PC-3 (cell line): ENCODE measurements around the gene C19orf25. TPM values are rescaled to one million over a fixed set of nuclear protein-coding genes. Genes with fewer than 3 reads are reported as not detected.

Source experiments
- ATAC-seq: fragments of 200-7000 bp; cut with Tn5 transposase; 2 replicates; pipeline ENCODE4 v1.9.1; 2020; ENCODE audit warnings: mild to moderate bottlenecking, moderate library complexity
- BruUV-seq: library from RNA; stranded (reverse); fragments of 400-500 nt; replicated peaks from 2 replicates; lab custom pipeline; 2021; lab: Mats Ljungman, UMichigan
- CTCF ChIA-PET: fragments of 300-600 bp; sonication (Branson Sonifier 250); formaldehyde crosslinking; loops from one replicate; lab custom pipeline; 2022; ENCODE audit warnings: antibody characterized with exemption; lab: Charles Lee
- POLR2A ChIA-PET: fragments of 300-600 bp; sonication (Branson Sonifier 250); formaldehyde crosslinking; loops from one replicate; lab custom pipeline; 2022; ENCODE audit warnings: antibody characterized with exemption; ENCODE audit not compliant: unreplicated experiment; lab: Charles Lee
- DNase-seq: peaks from one replicate; pipeline ENCODE4 v3.0.0-alpha.2; 2015
- H2AFZ ChIP-seq: fragments of 300-600 bp; sonication (generic); 2 replicates; pipeline ENCODE4 v1.6.0; 2016; ENCODE audit warnings: antibody characterized with exemption, low read length
- H3F3A ChIP-seq: fragments of 300-600 bp; sonication (generic); one replicate; pipeline ENCODE4 v1.6.0; 2017; ENCODE audit warnings: antibody characterized with exemption, low read length, control low read depth, mild to moderate bottlenecking; ENCODE audit not compliant: unreplicated experiment
- H3K27ac ChIP-seq: fragments of 300-600 bp; sonication (generic); 2 replicates; pipeline ENCODE4 v1.5.1; 2016; ENCODE audit warnings: mild to moderate bottlenecking, low read length
- H3K27me3 ChIP-seq: fragments of 300-600 bp; sonication (generic); 2 replicates; pipeline ENCODE4 v1.6.1; 2016; ENCODE audit warnings: low read length, mixed read lengths
- H3K36me3 ChIP-seq: fragments of 300-600 bp; sonication (generic); 2 replicates; pipeline ENCODE4 v1.6.1; 2016; ENCODE audit warnings: low read depth, mixed run types, low read length, mixed read lengths
- H3K4me1 ChIP-seq: fragments of 300-600 bp; sonication (generic); 2 replicates; pipeline ENCODE4 v1.5.1; 2016; ENCODE audit warnings: low read length; ENCODE audit not compliant: insufficient read depth
- H3K4me2 ChIP-seq: fragments of 300-600 bp; sonication (generic); 2 replicates; pipeline ENCODE4 v1.6.0; 2016; ENCODE audit warnings: low read length
- H3K4me3 ChIP-seq: fragments of 300-600 bp; sonication (generic); 2 replicates; pipeline ENCODE4 v1.5.1; 2016; ENCODE audit warnings: mild to moderate bottlenecking, low read length, mixed read lengths
- H3K79me2 ChIP-seq: fragments of 300-600 bp; sonication (generic); 2 replicates; pipeline ENCODE4 v1.6.1; 2017; ENCODE audit warnings: low read length, mixed read lengths
- H3K9ac ChIP-seq: fragments of 300-600 bp; sonication (generic); 2 replicates; pipeline ENCODE4 v1.6.0; 2016; ENCODE audit warnings: mild to moderate bottlenecking, low read length
- H3K9me2 ChIP-seq: fragments of 300-600 bp; sonication (generic); replicated peaks from 2 replicates; pipeline ENCODE4 v1.6.1; 2016; ENCODE audit warnings: mixed run types, low read length, mixed read lengths
- H3K9me3 ChIP-seq: fragments of 300-600 bp; sonication (generic); 2 replicates; pipeline ENCODE4 v1.6.1; 2016; ENCODE audit warnings: low read length, mixed read lengths
- H4K20me1 ChIP-seq: fragments of 300-600 bp; sonication (generic); 2 replicates; pipeline ENCODE4 v1.6.1; 2016; ENCODE audit warnings: low read length, mixed read lengths
- EZH2 ChIP-seq: fragments of 300-600 bp; sonication (generic); IDR thresholded peaks from one replicate; pipeline ENCODE4 v1.6.1; 2017; ENCODE audit warnings: antibody characterized with exemption, mild to moderate bottlenecking, low read length; ENCODE audit not compliant: unreplicated experiment
- EZH2phosphoT487 ChIP-seq: fragments of 300-600 bp; sonication (generic); IDR thresholded peaks from 2 replicates; pipeline ENCODE4 v1.6.1; 2018; ENCODE audit warnings: mild to moderate bottlenecking, antibody characterized with exemption, low read length, borderline replicate concordance
- intact Hi-C: fragments of 100-400 bp; cut with micrococcal nuclease; formaldehyde crosslinking; loops from 2 replicates; pipeline ENCODE4 v1.9.0; 2023
- total RNA-seq: library from RNA; depleted of rRNA; stranded (reverse); fragments of >200 nt; gene quantifications from 2 replicates; pipeline ENCODE4 v1.2.3, GENCODE V29; 2014
- TF ChIP-seq, protein P1 (sequence below): fragments of 300-600 bp; sonication (generic); conservative IDR thresholded peaks from 2 replicates; pipeline ENCODE4 v1.5.1; 2017; ENCODE audit warnings: antibody characterized with exemption, low read depth, mild to moderate bottlenecking, low read length

Gene C19orf25
- total RNA-seq, 1 experiment from 2014 or later: 45.0 TPM

DNA sequence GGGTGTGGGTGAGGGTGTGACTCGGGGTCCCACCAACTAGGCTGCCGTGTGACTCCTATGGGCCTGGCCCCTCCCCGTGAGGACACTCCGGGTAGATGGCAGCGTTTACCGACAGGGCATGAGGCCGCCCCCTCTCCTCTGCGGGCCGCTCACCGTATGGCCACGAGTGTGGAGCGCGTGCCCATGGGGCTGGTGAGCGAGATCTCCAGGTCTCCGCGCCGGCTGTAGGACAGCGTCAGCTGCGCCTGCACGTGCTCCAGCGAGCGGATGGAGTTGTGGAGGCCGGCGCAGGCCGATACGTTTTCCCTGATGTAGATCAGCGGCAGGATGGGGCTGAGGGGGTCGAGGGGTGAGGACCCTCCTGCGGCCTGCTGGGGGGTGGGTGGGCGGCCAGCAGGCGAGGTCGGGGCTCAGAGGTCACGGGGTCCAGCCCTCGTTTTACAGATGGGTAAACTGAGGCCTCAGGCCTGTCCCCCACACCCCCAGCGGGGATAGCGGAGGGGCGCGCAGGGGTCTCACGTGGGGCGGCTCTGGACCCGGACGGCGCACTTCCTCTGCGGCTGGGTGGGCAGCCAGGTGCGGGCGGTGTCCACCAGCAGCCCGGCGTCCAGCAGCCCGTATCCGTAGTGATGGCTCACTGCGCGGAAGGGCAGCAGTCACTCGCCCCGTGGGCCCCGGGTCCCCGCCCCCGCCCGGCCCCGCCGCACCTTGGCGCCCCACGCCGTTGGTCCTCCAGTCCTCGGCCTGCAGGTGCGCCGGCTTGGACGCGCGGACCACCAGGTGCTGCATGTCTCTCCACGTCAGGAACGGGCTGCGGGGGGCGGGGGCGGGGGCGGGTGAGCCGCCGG is 4.3 kb upstream of the C19orf25 start:
- Histone ChIP-seq H3K27ac (no peak overlapping the region), H3K36me3 (no peaks in the 10 kb centered on the region), H3K4me2 (no peak overlapping the region), H3K9ac (no peak overlapping the region), H2AFZ (no peak overlapping the region), H4K20me1 (no peaks in the 10 kb centered on the region), H3F3A (no peaks in the 10 kb centered on the region), H3K27me3 (no peaks in the 10 kb centered on the region), H3K79me2 (peaks cover 7% of the 10 kb centered on the region), H3K4me3 (no peak overlapping the region), H3K9me3 (no peaks in the 10 kb centered on the region), H3K9me2 (no peaks in the 10 kb centered on the region), H3K4me1 (no peaks in the 10 kb centered on the region)
- ChIA-PET CTCF (no interaction called here), POLR2A (no interaction called here)
- no peak for DNase-seq
- BruUV-seq: no TSS peak
- intact Hi-C loops: no loop called here
- TF ChIP-seq, protein P1, sequence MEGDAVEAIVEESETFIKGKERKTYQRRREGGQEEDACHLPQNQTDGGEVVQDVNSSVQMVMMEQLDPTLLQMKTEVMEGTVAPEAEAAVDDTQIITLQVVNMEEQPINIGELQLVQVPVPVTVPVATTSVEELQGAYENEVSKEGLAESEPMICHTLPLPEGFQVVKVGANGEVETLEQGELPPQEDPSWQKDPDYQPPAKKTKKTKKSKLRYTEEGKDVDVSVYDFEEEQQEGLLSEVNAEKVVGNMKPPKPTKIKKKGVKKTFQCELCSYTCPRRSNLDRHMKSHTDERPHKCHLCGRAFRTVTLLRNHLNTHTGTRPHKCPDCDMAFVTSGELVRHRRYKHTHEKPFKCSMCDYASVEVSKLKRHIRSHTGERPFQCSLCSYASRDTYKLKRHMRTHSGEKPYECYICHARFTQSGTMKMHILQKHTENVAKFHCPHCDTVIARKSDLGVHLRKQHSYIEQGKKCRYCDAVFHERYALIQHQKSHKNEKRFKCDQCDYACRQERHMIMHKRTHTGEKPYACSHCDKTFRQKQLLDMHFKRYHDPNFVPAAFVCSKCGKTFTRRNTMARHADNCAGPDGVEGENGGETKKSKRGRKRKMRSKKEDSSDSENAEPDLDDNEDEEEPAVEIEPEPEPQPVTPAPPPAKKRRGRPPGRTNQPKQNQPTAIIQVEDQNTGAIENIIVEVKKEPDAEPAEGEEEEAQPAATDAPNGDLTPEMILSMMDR: no peak
- TF ChIP-seq EZH2phosphoT487 (no peak), EZH2 (no peak)
- ATAC-seq: no peak

DNA sequence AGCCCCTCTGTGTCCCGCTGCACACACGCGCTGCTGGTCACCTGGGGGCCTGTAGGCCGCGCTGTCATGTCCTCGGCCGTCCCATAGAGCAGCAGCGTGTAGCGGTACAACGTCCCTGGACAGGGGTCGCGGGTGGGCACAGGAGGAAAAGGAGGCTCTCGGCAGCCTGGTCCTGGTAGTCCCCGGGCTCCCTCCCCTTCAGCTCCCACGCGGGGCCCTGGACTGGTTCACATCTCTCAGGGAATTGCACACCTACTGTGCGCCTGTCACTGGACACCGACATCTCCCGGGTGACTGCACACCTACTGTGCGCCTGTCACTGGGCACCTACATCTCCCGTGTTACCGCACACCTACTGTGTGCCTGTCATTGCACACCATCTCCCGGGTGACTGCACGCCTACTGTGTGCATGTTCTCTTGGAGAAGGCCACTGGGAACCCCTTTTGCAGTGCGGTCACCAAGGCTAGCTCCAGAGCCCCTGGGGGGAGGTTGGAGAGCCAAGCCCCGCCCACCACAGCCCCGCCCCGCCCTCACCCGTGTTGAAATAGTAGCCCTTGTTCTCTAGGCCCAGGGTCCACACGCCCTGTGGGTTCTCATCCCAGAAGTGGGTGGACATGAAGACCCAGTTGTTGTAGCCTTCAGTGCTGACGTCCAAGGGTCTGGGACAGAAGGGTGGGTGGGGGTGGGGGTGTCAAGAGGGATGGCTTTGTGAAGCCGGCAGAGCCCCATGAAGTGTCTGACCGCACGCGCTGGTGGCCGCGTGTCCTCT is 3.5 kb upstream of the C19orf25 start:
- intact Hi-C loops: no loop called here
- TF ChIP-seq EZH2 (no peak), EZH2phosphoT487 (no peak)
- TF ChIP-seq, protein P1: no peak
- H3K36me3 ChIP-seq: no peaks in the 10 kb centered on the region

More for the DNA sequence above, 3.5 kb upstream of the C19orf25 start:
- H3K9me2 ChIP-seq: no peaks in the 10 kb centered on the region
- ChIA-PET POLR2A (no interaction called here), CTCF (no interaction called here)
- H3K4me1 ChIP-seq: no peaks in the 10 kb centered on the region
- H3K79me2 ChIP-seq: peaks cover 13% of the 10 kb centered on the region
- no peaks in the 10 kb centered on the region for H3F3A ChIP-seq
- no peaks in the 10 kb centered on the region for H4K20me1 ChIP-seq
- no peaks in the 10 kb centered on the region for H3K27me3 ChIP-seq
- no peak overlapping the region for H2AFZ ChIP-seq
- BruUV-seq: no TSS peak
- H3K9me3 ChIP-seq: no peaks in the 10 kb centered on the region
- no peak overlapping the region for H3K4me3 ChIP-seq
- H3K27ac ChIP-seq: no peak overlapping the region
- H3K4me2 ChIP-seq: no peak overlapping the region
- DNase-seq (no peak), ATAC-seq (no peak)
- no peak overlapping the region for H3K9ac ChIP-seq
